ENCODE results near the gene ARMC8. TPM values are rescaled to one million over a fixed set of nuclear protein-coding genes. Genes with fewer than 3 reads are reported as not detected.

ARMC8 gene
- total RNA-seq, 1 donor from 2014 or later: 48.9 TPM

- ATAC-seq (no peak), DNase-seq (ENCODE audit: low spot score) (no peak)
- intact Hi-C loops (cut with DNase I): no loop called here
Observed at GRCh38 chr3:138197058-138197457, 10.0 kb downstream of the ARMC8 start.

GRCh38 chr3:138197524-138197923 is 10.4 kb downstream of the ARMC8 start:
- no peak for ATAC-seq
- DNase-seq (ENCODE audit: low spot score): no peak
- intact Hi-C loops (cut with DNase I): no loop called here

- DNase-seq (ENCODE audit: low spot score) (no peak), ATAC-seq (no peak)
- intact Hi-C loops (cut with DNase I): no loop called here
Observed at GRCh38 chr3:138199851-138200250, 12.8 kb downstream of the ARMC8 start.

GRCh38 chr3:138200424-138200823 is 13.3 kb downstream of the ARMC8 start:
- intact Hi-C loops (cut with DNase I): no loop called here
- no peak for DNase-seq (ENCODE audit: low spot score)
- ATAC-seq: no peak

GRCh38 chr3:138202945-138203701 is 16.0 kb downstream of the ARMC8 start:
- no peak for DNase-seq (ENCODE audit: low spot score)
- intact Hi-C loops (cut with DNase I): no loop called here
- ATAC-seq: no peak

GRCh38 chr3:138203938-138204337 is 16.8 kb downstream of the ARMC8 start:
- ATAC-seq: no peak
- intact Hi-C loops (cut with DNase I): no loop called here

GRCh38 chr3:138205527-138205926 is 18.4 kb downstream of the ARMC8 start:
- ATAC-seq (no peak), DNase-seq (ENCODE audit: low spot score) (no peak)
- intact Hi-C loops (cut with DNase I): no loop called here

More at GRCh38 chr3:138203938-138204337, 16.8 kb downstream of the ARMC8 start:
- no peak for DNase-seq (ENCODE audit: low spot score)

- intact Hi-C loops (cut with DNase I): no loop called here
- DNase-seq (ENCODE audit: low spot score): no peak
- no peak for ATAC-seq
Observed at GRCh38 chr3:138206196-138206595, 19.1 kb downstream of the ARMC8 start.

GRCh38 chr3:138210528-138210927 is 23.4 kb downstream of the ARMC8 start:
- DNase-seq (ENCODE audit: low spot score) (no peak), ATAC-seq (no peak)
- intact Hi-C loops (cut with DNase I): no loop called here

- no peak for ATAC-seq
- intact Hi-C loops (cut with DNase I): no loop called here
Observed at GRCh38 chr3:138213398-138214085, 26.4 kb downstream of the ARMC8 start.

GRCh38 chr3:138219255-138219654 is 32.2 kb downstream of the ARMC8 start:
- ATAC-seq: no peak
- no peak for DNase-seq (ENCODE audit: low spot score)
- intact Hi-C loops (cut with DNase I): no loop called here

More at GRCh38 chr3:138213398-138214085, 26.4 kb downstream of the ARMC8 start:
- no peak for DNase-seq (ENCODE audit: low spot score)

GRCh38 chr3:138220242-138220641 is 33.1 kb downstream of the ARMC8 start:
- intact Hi-C loops (cut with DNase I): no loop called here
- DNase-seq (ENCODE audit: low spot score): no peak
- ATAC-seq: no peak

GRCh38 chr3:138220788-138221187 is 33.7 kb downstream of the ARMC8 start:
- ATAC-seq (no peak), DNase-seq (ENCODE audit: low spot score) (no peak)
- intact Hi-C loops (cut with DNase I): no loop called here

- intact Hi-C loops (cut with DNase I): no loop called here
- no peak for DNase-seq (ENCODE audit: low spot score)
- no peak for ATAC-seq
Observed at GRCh38 chr3:138222131-138222941, 35.2 kb downstream of the ARMC8 start.

GRCh38 chr3:138222942-138223287 is 35.8 kb downstream of the ARMC8 start:
- intact Hi-C loops (cut with DNase I): no loop called here
- no peak for ATAC-seq

GRCh38 chr3:138227650-138228049 is 40.5 kb downstream of the ARMC8 start:
- intact Hi-C loops (cut with DNase I): no loop called here
- ATAC-seq (no peak), DNase-seq (ENCODE audit: low spot score) (no peak)

More at GRCh38 chr3:138222942-138223287, 35.8 kb downstream of the ARMC8 start:
- DNase-seq (ENCODE audit: low spot score): no peak

GRCh38 chr3:138230525-138230924 is 43.4 kb downstream of the ARMC8 start:
- ATAC-seq (no peak), DNase-seq (ENCODE audit: low spot score) (no peak)
- intact Hi-C loops (cut with DNase I): no loop called here

- no peak for ATAC-seq
- DNase-seq (ENCODE audit: low spot score): no peak
- intact Hi-C loops (cut with DNase I): no loop called here
Observed at GRCh38 chr3:138232705-138233364, 45.7 kb downstream of the ARMC8 start.

GRCh38 chr3:138234401-138235179 is 47.5 kb downstream of the ARMC8 start:
- no peak for DNase-seq (ENCODE audit: low spot score)
- intact Hi-C loops (cut with DNase I): no loop called here
- ATAC-seq: no peak
